ENCODE data around the gene CAVIN2. TPM values are rescaled to one million over a fixed set of nuclear protein-coding genes. Genes with fewer than 3 reads are reported as not detected.
"Not testable (repeated sequence)": the region's sequence is repeated elsewhere in the genome, so short reads cannot be mapped to it uniquely, and the experiment has no call there.

Gene CAVIN2
- polyA plus RNA-seq, 1 donor (not counting 4 experiments of a cell fraction or from before 2014, with no cell fraction given): 10.2 TPM

DNA sequence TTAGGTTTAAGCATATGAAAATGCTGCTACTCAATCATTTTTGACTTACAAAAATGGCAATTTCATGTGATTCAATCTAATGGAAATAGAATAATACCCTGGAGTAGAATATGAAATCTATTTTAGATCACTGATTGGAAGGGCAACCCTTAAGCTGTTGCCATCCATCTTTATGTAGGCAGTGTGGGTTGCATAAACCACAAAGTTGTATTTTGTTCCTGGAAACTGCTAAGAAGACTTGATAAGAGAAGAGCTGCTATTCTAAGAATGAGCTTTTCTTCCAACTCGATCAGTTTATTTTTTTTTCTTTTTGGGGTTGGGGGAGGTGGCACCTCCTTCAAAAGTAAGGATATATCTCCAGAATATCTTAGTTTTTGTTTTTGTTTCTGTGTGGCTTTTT is 60.2 kb downstream of the CAVIN2 start:
- Histone ChIP-seq H3K27ac (ENCODE audit: control insufficient read depth, insufficient read depth, low read length) (no peak overlapping the region), H3K27me3 (ENCODE audit: control insufficient read depth, extremely low read depth, insufficient read depth, low read length) (no peaks in the 10 kb centered on the region), H2AFZ (ENCODE audit: control insufficient read depth, low read length) (no peak overlapping the region), H3K4me1 (ENCODE audit: control insufficient read depth, extremely low read depth, insufficient read depth, low read length) (no peaks in the 10 kb centered on the region), H3K4me2 (ENCODE audit: control insufficient read depth, extremely low read depth, insufficient read depth, low read depth, low read length) (no peak overlapping the region), H3K79me2 (ENCODE audit: control insufficient read depth, insufficient read depth, low read length) (no peaks in the 10 kb centered on the region), H3K9me1 (ENCODE audit: control insufficient read depth, extremely low read depth, insufficient read depth, low read length) (no peaks in the 10 kb centered on the region), H3K4me3 (ENCODE audit: control insufficient read depth in 2 of 3, extremely low read depth in 1 of 3, insufficient read depth in 2 of 3, low read depth in 1 of 3, low read length in 3 of 3) (no peak overlapping the region), H3K9me3 (ENCODE audit: control insufficient read depth, low read depth, low read length) (no peaks in the 10 kb centered on the region), H4K20me1 (ENCODE audit: control insufficient read depth, extremely low read depth, insufficient read depth, low read length) (no peaks in the 10 kb centered on the region), H3K36me3 (ENCODE audit: control insufficient read depth in 2 of 2, extremely low read depth in 1 of 2, insufficient read depth in 2 of 2, low read length in 2 of 2) (no peaks in the 10 kb centered on the region), H3K9ac (ENCODE audit: control insufficient read depth, extremely low read depth, insufficient read depth, low read length) (no peak overlapping the region)
- TF ChIP-seq, protein P1, sequence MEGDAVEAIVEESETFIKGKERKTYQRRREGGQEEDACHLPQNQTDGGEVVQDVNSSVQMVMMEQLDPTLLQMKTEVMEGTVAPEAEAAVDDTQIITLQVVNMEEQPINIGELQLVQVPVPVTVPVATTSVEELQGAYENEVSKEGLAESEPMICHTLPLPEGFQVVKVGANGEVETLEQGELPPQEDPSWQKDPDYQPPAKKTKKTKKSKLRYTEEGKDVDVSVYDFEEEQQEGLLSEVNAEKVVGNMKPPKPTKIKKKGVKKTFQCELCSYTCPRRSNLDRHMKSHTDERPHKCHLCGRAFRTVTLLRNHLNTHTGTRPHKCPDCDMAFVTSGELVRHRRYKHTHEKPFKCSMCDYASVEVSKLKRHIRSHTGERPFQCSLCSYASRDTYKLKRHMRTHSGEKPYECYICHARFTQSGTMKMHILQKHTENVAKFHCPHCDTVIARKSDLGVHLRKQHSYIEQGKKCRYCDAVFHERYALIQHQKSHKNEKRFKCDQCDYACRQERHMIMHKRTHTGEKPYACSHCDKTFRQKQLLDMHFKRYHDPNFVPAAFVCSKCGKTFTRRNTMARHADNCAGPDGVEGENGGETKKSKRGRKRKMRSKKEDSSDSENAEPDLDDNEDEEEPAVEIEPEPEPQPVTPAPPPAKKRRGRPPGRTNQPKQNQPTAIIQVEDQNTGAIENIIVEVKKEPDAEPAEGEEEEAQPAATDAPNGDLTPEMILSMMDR (optimal IDR thresholded peaks at IDR 0.05 in 1 of 3, IDR thresholded peaks at IDR 0.05 in 1 of 3, conservative IDR thresholded peaks at IDR 0.05 in 1 of 3; ENCODE audit: extremely low read depth in 1 of 3, insufficient read depth in 2 of 3, low read length in 3 of 3): no peak
- TF ChIP-seq EZH2 (IDR thresholded peaks at IDR 0.05; ENCODE audit: low read length): no peak
- dilution Hi-C loops (cut with MboI; ENCODE audit: extremely low pct_ligation_motif_present, low sequenced_read_pairs): no loop called here
- FAIRE-seq: no peak
- no peak for DNase-seq (ENCODE audit: low read depth, low spot score)

DNA sequence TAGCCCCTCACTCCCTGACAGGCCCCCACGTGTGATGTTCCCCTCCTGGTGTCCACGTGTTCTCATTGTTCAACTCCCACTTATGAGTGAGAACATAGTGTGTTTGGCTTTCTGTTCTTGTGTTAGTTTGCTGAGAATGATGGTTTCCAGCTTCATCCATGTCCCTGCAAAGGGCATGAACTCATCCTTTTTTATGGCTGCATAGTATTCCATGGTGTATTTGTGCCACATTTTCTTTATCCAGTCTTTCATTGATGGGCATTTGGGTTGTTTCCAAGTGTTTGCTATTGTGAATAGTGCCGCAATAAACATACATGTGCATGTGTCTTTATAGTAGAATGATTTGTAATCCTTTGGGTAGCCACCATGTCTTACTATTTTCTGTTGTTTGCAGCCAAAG is 61.2 kb downstream of the CAVIN2 start:
- H4K20me1 ChIP-seq (ENCODE audit: control insufficient read depth, extremely low read depth, insufficient read depth, low read length); H3K9me1 ChIP-seq (ENCODE audit: control insufficient read depth, extremely low read depth, insufficient read depth, low read length); H3K4me2 ChIP-seq (ENCODE audit: control insufficient read depth, extremely low read depth, insufficient read depth, low read depth, low read length); H3K27ac ChIP-seq (ENCODE audit: control insufficient read depth, insufficient read depth, low read length); H3K9ac ChIP-seq (ENCODE audit: control insufficient read depth, extremely low read depth, insufficient read depth, low read length); H2AFZ ChIP-seq (ENCODE audit: control insufficient read depth, low read length); H3K36me3 ChIP-seq (ENCODE audit: control insufficient read depth in 2 of 2, extremely low read depth in 1 of 2, insufficient read depth in 2 of 2, low read length in 2 of 2); H3K27me3 ChIP-seq (ENCODE audit: control insufficient read depth, extremely low read depth, insufficient read depth, low read length); H3K79me2 ChIP-seq (ENCODE audit: control insufficient read depth, insufficient read depth, low read length); dilution Hi-C loops (cut with MboI; ENCODE audit: extremely low pct_ligation_motif_present, low sequenced_read_pairs); FAIRE-seq; H3K4me3 ChIP-seq (ENCODE audit: control insufficient read depth in 2 of 3, extremely low read depth in 1 of 3, insufficient read depth in 2 of 3, low read depth in 1 of 3, low read length in 3 of 3); DNase-seq (ENCODE audit: low read depth, low spot score); H3K4me1 ChIP-seq (ENCODE audit: control insufficient read depth, extremely low read depth, insufficient read depth, low read length); H3K9me3 ChIP-seq (ENCODE audit: control insufficient read depth, low read depth, low read length): not testable (repeated sequence)

Other genes starting within 250 kb of the CAVIN2 start
- 18.4 to 29.3 TPM (median 22.8 TPM) in 3 replicates for gene NABP1, start 169.0 kb downstream of the CAVIN2 start, polyA plus RNA-seq

All from keratinocyte (primary cell).